ENCODE data around the gene RANBP3.

- TF ChIP-seq CTCF (IDR thresholded peaks at IDR 0.05; ENCODE audit: low read length) (no peak), EZH2 (optimal IDR thresholded peaks at IDR 0.05; ENCODE audit: low read depth, low read length) (no peak), EZH2phosphoT487 (IDR thresholded peaks at IDR 0.05; ENCODE audit: low read length) (no peak)
Measured at GRCh38 chr19:5933391-5934068, 44.4 kb downstream of the RANBP3 start.

Measured in MM.1S (cell line).